ENCODE data around the gene C1orf226.

Gene C1orf226

GRCh38 chr1:162360874-162361260, 20.7 kb upstream of the C1orf226 start:
- no peak for DNase-seq (ENCODE audit: low read depth, low spot score)
- TF ChIP-seq FOXP2 (optimal IDR thresholded peaks at IDR 0.05; ENCODE audit: control extremely low read depth, extremely low read length, insufficient read depth) = no peak
- no peak for TF ChIP-seq POLR2AphosphoS5 (IDR thresholded peaks at IDR 0.05; ENCODE audit: borderline replicate concordance, low read depth, low read length)
- no peak for TF ChIP-seq EZH2 (IDR thresholded peaks at IDR 0.05)

GRCh38 chr1:162361349-162361748, 20.2 kb upstream of the C1orf226 start:
- H3K9ac ChIP-seq (ENCODE audit: insufficient read length) = no peak overlapping the region
- DNase-seq (ENCODE audit: low read depth, low spot score) = no peak
- no peak for TF ChIP-seq POLR2AphosphoS5 (IDR thresholded peaks at IDR 0.05; ENCODE audit: borderline replicate concordance, low read depth, low read length)
- TF ChIP-seq EZH2 (IDR thresholded peaks at IDR 0.05) = no peak
- no peak for TF ChIP-seq FOXP2 (optimal IDR thresholded peaks at IDR 0.05; ENCODE audit: control extremely low read depth, extremely low read length, insufficient read depth)
- H3K9me3 ChIP-seq (ENCODE audit: low read depth, low read length) = no peaks in the 10 kb centered on the region
- H3K36me3 ChIP-seq (ENCODE audit: insufficient read depth, low read length) = peaks cover 40% of the 10 kb centered on the region; the same call in 1 of the 2 replicates
- H3K4me3 ChIP-seq = no peak overlapping the region
- H3K27ac ChIP-seq = no peak overlapping the region

More at GRCh38 chr1:162360874-162361260, 20.7 kb upstream of the C1orf226 start:
- no peak overlapping the region for H3K27ac ChIP-seq
- H3K4me3 ChIP-seq = no peak overlapping the region
- H3K9ac ChIP-seq (ENCODE audit: insufficient read length) = no peak overlapping the region
- H3K9me3 ChIP-seq (ENCODE audit: low read depth, low read length) = no peaks in the 10 kb centered on the region
- H3K36me3 ChIP-seq (ENCODE audit: insufficient read depth, low read length) = peaks cover 45% of the 10 kb centered on the region; the same call in 1 of the 2 replicates

GRCh38 chr1:162363823-162364222, 17.7 kb upstream of the C1orf226 start:
- H3K9ac ChIP-seq (ENCODE audit: insufficient read length) = no peak overlapping the region
- no peaks in the 10 kb centered on the region for H3K9me3 ChIP-seq (ENCODE audit: low read depth, low read length)
- TF ChIP-seq POLR2AphosphoS5 (IDR thresholded peaks at IDR 0.05; ENCODE audit: borderline replicate concordance, low read depth, low read length) (no peak), EZH2 (IDR thresholded peaks at IDR 0.05) (no peak)
- H3K4me3 ChIP-seq = no peak overlapping the region
- H3K27ac ChIP-seq = no peak overlapping the region
- no peak for DNase-seq (ENCODE audit: low read depth, low spot score)
- H3K36me3 ChIP-seq (ENCODE audit: insufficient read depth, low read length) = peaks cover 27% of the 10 kb centered on the region; the same call in 1 of the 2 replicates

GRCh38 chr1:162364498-162364897, 17.0 kb upstream of the C1orf226 start:
- no peak overlapping the region for H3K4me3 ChIP-seq
- no peak for DNase-seq (ENCODE audit: low read depth, low spot score)
- H3K9me3 ChIP-seq (ENCODE audit: low read depth, low read length) = no peaks in the 10 kb centered on the region
- peaks cover 20% of the 10 kb centered on the region; the same call in 1 of the 2 replicates for H3K36me3 ChIP-seq (ENCODE audit: insufficient read depth, low read length)
- H3K27ac ChIP-seq = no peak overlapping the region
- H3K9ac ChIP-seq (ENCODE audit: insufficient read length) = no peak overlapping the region
- TF ChIP-seq EZH2 (IDR thresholded peaks at IDR 0.05) (no peak), POLR2AphosphoS5 (IDR thresholded peaks at IDR 0.05; ENCODE audit: borderline replicate concordance, low read depth, low read length) (no peak), FOXP2 (optimal IDR thresholded peaks at IDR 0.05; ENCODE audit: control extremely low read depth, extremely low read length, insufficient read depth) (no peak)

- Histone ChIP-seq H3K4me3 (no peak overlapping the region), H3K27ac (no peak overlapping the region), H3K9ac (ENCODE audit: insufficient read length) (no peak overlapping the region), H3K9me3 (ENCODE audit: low read depth, low read length) (no peaks in the 10 kb centered on the region), H3K36me3 (ENCODE audit: insufficient read depth, low read length) (peaks cover 14% of the 10 kb centered on the region; the same call in 1 of the 2 replicates)
- TF ChIP-seq POLR2AphosphoS5 (IDR thresholded peaks at IDR 0.05; ENCODE audit: borderline replicate concordance, low read depth, low read length) (no peak), FOXP2 (optimal IDR thresholded peaks at IDR 0.05; ENCODE audit: control extremely low read depth, extremely low read length, insufficient read depth) (no peak), EZH2 (IDR thresholded peaks at IDR 0.05) (no peak)
- no peak for DNase-seq (ENCODE audit: low read depth, low spot score)
These were observed 16.1 kb upstream of the C1orf226 start for GRCh38 chr1:162365284-162366020.

GRCh38 chr1:162366149-162366548, 15.4 kb upstream of the C1orf226 start:
- Histone ChIP-seq H3K9me3 (ENCODE audit: low read depth, low read length) (no peaks in the 10 kb centered on the region), H3K9ac (ENCODE audit: insufficient read length) (no peak overlapping the region), H3K36me3 (ENCODE audit: insufficient read depth, low read length) (peaks cover 12% of the 10 kb centered on the region; the same call in 1 of the 2 replicates), H3K27ac (no peak overlapping the region), H3K4me3 (no peak overlapping the region)
- DNase-seq (ENCODE audit: low read depth, low spot score) = no peak
- TF ChIP-seq FOXP2 (optimal IDR thresholded peaks at IDR 0.05; ENCODE audit: control extremely low read depth, extremely low read length, insufficient read depth) (no peak), EZH2 (IDR thresholded peaks at IDR 0.05) (no peak), POLR2AphosphoS5 (IDR thresholded peaks at IDR 0.05; ENCODE audit: borderline replicate concordance, low read depth, low read length) (no peak)

GRCh38 chr1:162366671-162367070, 14.9 kb upstream of the C1orf226 start:
- Histone ChIP-seq H3K9ac (ENCODE audit: insufficient read length) (no peak overlapping the region), H3K4me3 (no peak overlapping the region), H3K27ac (no peak overlapping the region), H3K9me3 (ENCODE audit: low read depth, low read length) (no peaks in the 10 kb centered on the region), H3K36me3 (ENCODE audit: insufficient read depth, low read length) (peaks cover 8% of the 10 kb centered on the region; the same call in 1 of the 2 replicates)
- no peak for DNase-seq (ENCODE audit: low read depth, low spot score)
- no peak for TF ChIP-seq EZH2 (IDR thresholded peaks at IDR 0.05)
- TF ChIP-seq POLR2AphosphoS5 (IDR thresholded peaks at IDR 0.05; ENCODE audit: borderline replicate concordance, low read depth, low read length) = no peak
- no peak for TF ChIP-seq FOXP2 (optimal IDR thresholded peaks at IDR 0.05; ENCODE audit: control extremely low read depth, extremely low read length, insufficient read depth)

- Histone ChIP-seq H3K9ac (ENCODE audit: insufficient read length) (no peak overlapping the region), H3K4me3 (no peak overlapping the region), H3K27ac (no peak overlapping the region), H3K36me3 (ENCODE audit: insufficient read depth, low read length) (peaks cover 8% of the 10 kb centered on the region; the same call in 1 of the 2 replicates), H3K9me3 (ENCODE audit: low read depth, low read length) (no peaks in the 10 kb centered on the region)
- DNase-seq (ENCODE audit: low read depth, low spot score) = no peak
- TF ChIP-seq FOXP2 (optimal IDR thresholded peaks at IDR 0.05; ENCODE audit: control extremely low read depth, extremely low read length, insufficient read depth) (no peak), EZH2 (IDR thresholded peaks at IDR 0.05) (no peak), POLR2AphosphoS5 (IDR thresholded peaks at IDR 0.05; ENCODE audit: borderline replicate concordance, low read depth, low read length) (no peak)
These were observed 14.5 kb upstream of the C1orf226 start for GRCh38 chr1:162367073-162367472.

Measured in SK-N-MC (cell line).